VCaP (cell line): Measurements from ENCODE around the gene BAHD1.

Experiments used
- H3K27ac ChIP-seq: fragments of 450-650 bp; 2 replicates; pipeline ENCODE4 v1.5.1; 2017
- TF ChIP-seq, protein P1 (sequence below): fragments of 450-650 bp; conservative IDR thresholded peaks from 2 replicates; pipeline ENCODE4 v1.5.1; 2017; ENCODE audit warnings: mild to moderate bottlenecking, moderate library complexity

The BAHD1 gene

DNA sequence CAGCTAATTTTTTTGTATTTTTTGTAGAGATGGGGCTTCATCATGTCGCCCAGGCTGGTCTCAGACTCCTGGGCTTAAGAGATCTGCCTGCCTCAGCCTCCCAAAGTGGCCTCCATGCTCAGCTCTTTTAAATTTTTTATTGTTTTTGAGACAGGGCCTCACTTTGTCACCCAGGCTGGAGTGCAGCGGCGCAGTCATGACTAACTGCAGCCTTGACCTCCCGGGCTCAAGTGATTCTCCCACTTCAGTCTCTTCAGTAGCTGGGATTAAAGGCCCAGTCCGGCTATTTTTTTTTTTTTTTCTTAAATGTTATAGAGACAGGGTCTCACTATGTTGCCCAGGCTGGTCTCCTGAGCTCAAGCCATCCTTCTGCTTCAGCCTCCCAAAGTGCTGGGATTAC, 15.1 kb upstream of the BAHD1 start:
- TF ChIP-seq, protein P1, sequence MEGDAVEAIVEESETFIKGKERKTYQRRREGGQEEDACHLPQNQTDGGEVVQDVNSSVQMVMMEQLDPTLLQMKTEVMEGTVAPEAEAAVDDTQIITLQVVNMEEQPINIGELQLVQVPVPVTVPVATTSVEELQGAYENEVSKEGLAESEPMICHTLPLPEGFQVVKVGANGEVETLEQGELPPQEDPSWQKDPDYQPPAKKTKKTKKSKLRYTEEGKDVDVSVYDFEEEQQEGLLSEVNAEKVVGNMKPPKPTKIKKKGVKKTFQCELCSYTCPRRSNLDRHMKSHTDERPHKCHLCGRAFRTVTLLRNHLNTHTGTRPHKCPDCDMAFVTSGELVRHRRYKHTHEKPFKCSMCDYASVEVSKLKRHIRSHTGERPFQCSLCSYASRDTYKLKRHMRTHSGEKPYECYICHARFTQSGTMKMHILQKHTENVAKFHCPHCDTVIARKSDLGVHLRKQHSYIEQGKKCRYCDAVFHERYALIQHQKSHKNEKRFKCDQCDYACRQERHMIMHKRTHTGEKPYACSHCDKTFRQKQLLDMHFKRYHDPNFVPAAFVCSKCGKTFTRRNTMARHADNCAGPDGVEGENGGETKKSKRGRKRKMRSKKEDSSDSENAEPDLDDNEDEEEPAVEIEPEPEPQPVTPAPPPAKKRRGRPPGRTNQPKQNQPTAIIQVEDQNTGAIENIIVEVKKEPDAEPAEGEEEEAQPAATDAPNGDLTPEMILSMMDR = no peak
- H3K27ac ChIP-seq = no peak overlapping the region

DNA sequence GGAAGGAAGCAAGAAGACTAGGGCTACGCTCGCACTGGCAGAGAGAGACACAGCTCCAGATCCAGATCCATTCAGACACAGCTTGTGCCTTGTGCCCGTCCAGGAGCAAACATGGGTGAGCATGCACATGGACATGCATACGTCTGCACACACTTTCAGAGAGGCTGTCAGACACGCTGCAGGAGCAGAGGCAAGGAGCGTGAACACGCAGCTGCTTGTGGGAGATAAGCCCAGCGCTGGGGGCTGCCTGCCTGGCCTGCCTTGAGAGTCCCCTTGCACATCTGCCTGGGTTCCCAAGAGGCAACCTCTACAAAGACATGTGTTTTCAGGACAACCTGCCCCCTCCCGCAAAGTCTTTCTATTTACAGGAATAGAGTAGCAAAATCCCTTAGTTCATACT, 13.6 kb upstream of the BAHD1 start:
- TF ChIP-seq, protein P1 = no peak
- H3K27ac ChIP-seq = no peak overlapping the region

DNA sequence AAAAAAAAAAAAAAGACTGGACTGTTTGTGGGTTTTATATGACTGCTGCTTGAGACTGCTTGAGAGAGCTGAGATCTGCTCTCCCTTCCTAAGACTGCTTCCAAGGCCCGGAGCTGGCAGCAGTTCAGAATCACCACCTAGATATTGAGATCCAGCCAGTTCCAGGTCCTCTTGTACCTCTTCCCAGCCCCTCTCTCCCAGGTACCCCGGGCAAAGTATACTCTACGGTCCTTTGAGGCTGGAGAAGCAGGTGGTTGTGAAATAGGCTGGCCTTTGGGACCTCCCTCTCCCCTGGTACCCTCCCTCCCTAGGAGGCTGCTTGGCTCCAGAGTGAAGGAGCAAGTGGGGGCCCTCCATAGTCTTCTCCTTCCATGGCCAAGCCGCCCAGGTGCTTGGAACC, 12.6 kb upstream of the BAHD1 start:
- TF ChIP-seq, protein P1 = no peak
- no peak overlapping the region for H3K27ac ChIP-seq

DNA sequence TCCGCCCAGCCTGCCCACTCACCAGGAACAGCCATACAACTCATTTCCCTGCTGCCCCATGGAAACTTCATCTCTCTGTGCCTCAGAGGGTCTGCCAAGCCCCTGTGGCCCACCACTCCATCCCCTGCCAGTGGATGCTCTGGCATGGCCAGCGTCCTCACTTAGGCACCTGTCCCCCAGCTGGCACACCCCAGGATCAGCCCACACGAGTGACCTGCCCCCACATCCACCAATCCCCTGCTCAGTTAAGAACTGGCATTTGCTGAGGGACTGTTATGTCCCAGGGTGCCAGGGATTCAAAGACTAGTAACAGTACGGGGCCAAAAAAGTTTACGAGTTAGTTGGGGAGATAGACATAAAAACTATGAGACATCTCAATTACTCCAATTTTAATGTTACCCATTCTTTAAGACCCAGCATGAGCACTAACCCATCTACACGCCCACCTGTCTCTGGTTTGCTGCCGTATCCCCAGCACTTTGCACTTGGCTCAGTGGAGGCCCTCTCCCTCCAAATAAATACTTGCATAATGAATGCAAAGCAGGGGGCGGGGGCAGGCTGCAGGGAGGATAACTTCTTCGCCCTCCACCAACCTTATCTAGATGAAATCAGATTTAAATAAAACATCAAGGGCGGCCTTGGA, 11.6 kb upstream of the BAHD1 start:
- TF ChIP-seq, protein P1 = no peak
- no peak overlapping the region for H3K27ac ChIP-seq

DNA sequence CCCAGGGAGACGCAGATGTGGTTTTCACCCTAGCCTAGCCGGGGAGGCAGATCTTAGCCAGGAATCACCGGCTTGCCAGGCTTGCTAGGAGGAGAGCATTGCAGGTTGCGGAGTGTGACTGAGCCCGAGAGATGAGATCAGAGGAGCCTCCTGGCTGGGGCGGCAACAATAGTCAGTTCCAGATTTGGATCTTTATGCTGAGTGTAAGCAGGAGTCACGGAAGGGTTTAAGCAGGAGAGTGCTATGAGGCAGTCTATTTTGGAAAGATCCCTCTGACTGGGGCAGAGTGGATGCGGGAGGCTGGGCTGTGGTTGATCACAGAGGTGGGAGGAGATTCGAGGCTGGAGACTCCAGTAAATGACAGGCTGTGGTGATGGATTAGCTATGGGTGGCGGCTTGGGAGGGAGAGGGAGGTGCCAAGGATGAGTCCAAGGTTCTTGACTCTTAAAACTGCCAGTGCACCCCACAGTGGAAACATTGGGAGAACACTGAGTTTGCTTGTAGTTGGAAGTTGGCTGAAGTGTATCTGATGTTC, 10.4 kb upstream of the BAHD1 start:
- no peak overlapping the region for H3K27ac ChIP-seq
- TF ChIP-seq, protein P1 = no peak

DNA sequence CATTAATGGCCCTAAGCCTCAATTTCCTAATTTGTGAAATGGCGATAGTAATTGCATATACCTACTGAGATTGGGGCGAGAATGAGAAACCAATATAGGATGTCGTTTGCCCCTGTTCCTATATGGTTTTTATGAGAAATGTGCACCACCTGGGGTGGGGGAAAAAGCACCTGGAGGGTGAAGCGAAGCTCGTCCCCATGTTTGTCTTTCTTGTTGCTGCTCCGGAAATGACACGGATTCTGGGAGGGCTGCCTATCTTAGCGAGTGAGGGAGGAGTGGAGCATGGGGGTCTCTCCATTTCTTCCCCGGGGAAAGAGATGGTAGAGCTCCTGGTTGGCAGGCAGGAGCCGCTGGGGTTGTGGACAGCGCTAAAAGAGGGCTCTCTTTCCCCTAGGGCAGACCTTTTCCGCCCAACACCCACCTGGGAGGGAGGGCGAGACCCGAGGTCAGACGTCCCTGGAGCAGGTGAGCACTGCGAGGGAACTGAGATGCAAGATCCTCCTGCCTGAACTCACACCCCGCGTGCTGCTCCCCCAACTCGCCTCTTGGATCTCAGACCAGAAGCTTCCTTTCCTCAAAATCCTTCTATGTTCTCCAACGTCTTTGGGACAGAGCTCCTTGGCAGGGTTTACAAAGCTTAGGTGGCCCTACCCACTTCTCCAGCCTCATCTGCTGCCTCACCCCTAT, 5.6 kb upstream of the BAHD1 start:
- TF ChIP-seq, protein P1 = no peak
- H3K27ac ChIP-seq = no peak overlapping the region

DNA sequence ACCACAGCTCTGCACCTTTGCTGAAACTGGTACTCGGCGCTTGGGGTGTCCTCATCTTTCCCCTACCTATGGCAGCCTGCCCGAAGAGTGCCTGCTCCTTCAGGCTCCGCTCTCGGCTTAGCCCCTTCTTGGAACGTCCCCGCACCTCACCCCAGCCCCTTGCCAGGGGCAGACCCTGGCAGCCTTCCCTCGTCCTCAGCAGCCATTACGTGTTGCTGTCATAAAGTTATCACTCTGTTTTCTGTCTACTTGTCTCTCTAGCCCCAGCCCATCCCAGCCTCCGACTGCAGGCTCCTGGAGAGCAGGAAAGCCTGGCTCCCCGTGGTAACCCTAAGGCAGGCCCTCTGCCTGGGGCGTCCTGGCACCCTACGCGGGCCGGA, 5.1 kb upstream of the BAHD1 start:
- H3K27ac ChIP-seq = peak overlapping the region; percentile 56; the same call in 1 of the 2 replicates
- TF ChIP-seq, protein P1 = no peak
